Naive B cell (primary cell): ENCODE data around the gene ACACA. TPM values are rescaled to one million over a fixed set of nuclear protein-coding genes. Genes with fewer than 3 reads are reported as not detected.
"Not testable (repeated sequence)": the region's sequence is repeated elsewhere in the genome, so short reads cannot be mapped to it uniquely, and the experiment has no call there.

Experiments used
- ATAC-seq, 2 donors: fragments of 150-1000 bp; cut with Tn5 transposase; 2 replicates each; pipeline ENCODE4 v1.10.0; 2021; ENCODE audit warnings: low read depth in 2 of 2, mild to moderate bottlenecking in 2 of 2, moderate library complexity in 2 of 2
- DNase-seq: peaks from one replicate; pipeline ENCODE4 v3.0.0; 2022
- H3K27ac Mint-ChIP-seq, 6 donors: one replicate each; pipeline ENCODE4 v1.8.0; 2020 to 2022; ENCODE audit warnings: mild to moderate bottlenecking in 6 of 6, mixed read lengths in 6 of 6, moderate library complexity in 5 of 6, inconsistent platforms in 2 of 6
- H3K27me3 Mint-ChIP-seq, 3 donors: one replicate each; pipeline ENCODE4 v1.8.0; 2021 to 2022; ENCODE audit warnings: mixed read lengths in 3 of 3, mild to moderate bottlenecking in 1 of 3
- H3K36me3 Mint-ChIP-seq, 2 donors: one replicate each; pipeline ENCODE4 v1.8.0; 2020 to 2022; ENCODE audit warnings: mixed read lengths in 2 of 2, inconsistent platforms in 1 of 2, mild to moderate bottlenecking in 1 of 2
- H3K4me1 Mint-ChIP-seq, 3 donors: one replicate each; pipeline ENCODE4 v1.8.0; 2020 to 2022; ENCODE audit warnings: mixed read lengths in 3 of 3, inconsistent platforms in 1 of 3, mild to moderate bottlenecking in 1 of 3, moderate library complexity in 1 of 3
- H3K4me3 Mint-ChIP-seq, 8 donors: one replicate each; pipeline ENCODE4 v1.8.0; 2020 to 2022; ENCODE audit warnings: mild to moderate bottlenecking in 8 of 8, mixed read lengths in 8 of 8, moderate library complexity in 8 of 8, inconsistent platforms in 2 of 8
- H3K9me3 Mint-ChIP-seq, 7 donors: one replicate each; pipeline ENCODE4 v1.8.0; 2020 to 2022; ENCODE audit warnings: mixed read lengths in 7 of 7, mild to moderate bottlenecking in 5 of 7, inconsistent platforms in 2 of 7, moderate library complexity in 1 of 7
- polyA plus RNA-seq, 6 donors: library from polyadenylated mRNA; unstranded; fragments of 300-500 nt; fragmentation: Illumina TruSeq; gene quantifications; one replicate each; pipeline ENCODE4 v1.2.3, GENCODE V29; 2021; ENCODE audit warnings: low read depth in 6 of 6

Gene ACACA
- 10 to 100 TPM in 2 of 6 donors, 1 to 10 TPM in 4; 4.7 to 12.7 (median 7.7) TPM for polyA plus RNA-seq

DNA sequence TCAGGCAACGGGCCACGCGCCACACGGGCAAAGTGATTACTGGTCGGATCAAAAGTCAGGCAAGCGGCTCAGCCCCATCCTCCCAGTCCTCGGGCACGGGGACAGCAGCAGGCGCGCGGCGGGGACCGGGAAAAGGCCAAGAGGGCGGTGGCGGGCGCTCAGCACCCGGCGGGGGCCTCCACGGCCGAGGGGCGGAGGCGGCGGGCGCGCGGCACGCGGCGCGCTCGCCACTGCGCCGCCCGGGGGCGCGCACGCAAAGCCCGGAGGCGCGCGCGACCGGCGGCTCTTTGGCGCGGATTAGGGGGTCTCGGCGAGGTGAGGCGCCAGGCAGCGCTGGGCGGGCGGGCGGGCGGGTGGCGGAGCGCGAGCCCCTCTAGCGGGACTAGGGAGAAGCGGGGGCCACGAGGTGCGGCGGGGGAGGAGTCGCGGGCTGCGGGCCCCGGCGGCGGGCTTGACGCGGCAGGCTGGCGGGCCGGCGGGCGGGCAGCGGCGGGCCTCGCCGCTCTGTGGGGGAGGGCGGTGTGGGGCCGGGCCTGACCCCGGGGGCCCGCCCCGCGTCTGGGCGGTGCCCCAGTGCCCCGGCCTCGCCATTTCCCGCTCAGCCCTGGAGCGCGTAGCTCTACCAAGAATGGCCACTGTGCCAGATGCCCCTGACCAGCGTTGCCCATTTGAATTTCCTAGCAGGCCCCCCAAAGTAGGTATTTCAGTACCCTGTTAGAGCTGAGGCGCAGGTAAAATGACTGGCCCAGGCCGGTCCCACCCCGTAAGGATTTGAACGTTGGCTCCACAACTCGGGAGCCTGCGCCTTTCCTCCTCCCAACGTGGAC, at the start of gene ACACA, which contains the start of gene TADA2A:
Gene ACACA (minus strand): TSS at position 202 of the 827 bp plus-strand sequence. CDS start 537 bp downstream, outside the sequence.
Gene TADA2A (plus strand): TSS at position 252 of the 827 bp plus-strand sequence. CDS start 4,480 bp downstream, outside the sequence.
- peak within 1 kb of the TSS; percentile 93 to 97 (median 97) for H3K4me3 Mint-ChIP-seq
- ATAC-seq (peak; percentile 88 to 92), DNase-seq (peak; percentile 73)
- H3K4me1 Mint-ChIP-seq = peaks cover 16 to 59% (median 18%) of the 10 kb centered on the region in 3 donors
- H3K9me3 Mint-ChIP-seq = peaks cover 0 to 2% (median 0%) of the 10 kb centered on the region in 7 donors
- peak within 1 kb of the TSS; percentile 88 to 96 (median 92) for H3K27ac Mint-ChIP-seq
- H3K36me3 Mint-ChIP-seq = no peaks in the 10 kb centered on the region
- no peaks in the 10 kb centered on the region for H3K27me3 Mint-ChIP-seq

DNA sequence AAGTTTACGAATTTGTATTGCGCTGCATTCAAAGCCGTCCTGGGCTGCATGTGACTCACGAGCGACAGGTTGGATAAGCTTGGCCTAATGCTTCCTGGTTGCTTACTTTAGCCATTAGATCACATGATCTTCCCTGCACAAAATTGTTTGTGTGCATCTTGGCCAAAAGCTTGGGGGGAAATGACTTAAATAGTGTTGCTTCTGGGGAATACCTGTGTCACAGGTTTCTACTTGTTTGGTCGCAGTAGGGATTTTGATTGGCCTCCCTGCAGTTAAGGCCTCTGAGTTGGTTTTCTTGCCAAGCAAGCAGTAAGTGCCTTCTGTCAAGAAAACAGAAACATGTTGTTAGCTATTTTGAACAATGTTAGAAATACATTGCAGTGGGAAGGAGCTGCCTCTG, 43.5 kb upstream of the ACACA start:
- H3K27me3 Mint-ChIP-seq = no peaks in the 10 kb centered on the region
- no peak for DNase-seq
- peaks cover 9% of the 10 kb centered on the region in 2 donors for H3K36me3 Mint-ChIP-seq
- no peaks in the 10 kb centered on the region for H3K9me3 Mint-ChIP-seq
- H3K27ac Mint-ChIP-seq = peak overlapping the region in 1 of 6 donors; percentile 44
- no peak for ATAC-seq
- no peak overlapping the region for H3K4me3 Mint-ChIP-seq
- H3K4me1 Mint-ChIP-seq = peaks cover 0 to 5% (median 0%) of the 10 kb centered on the region in 3 donors

DNA sequence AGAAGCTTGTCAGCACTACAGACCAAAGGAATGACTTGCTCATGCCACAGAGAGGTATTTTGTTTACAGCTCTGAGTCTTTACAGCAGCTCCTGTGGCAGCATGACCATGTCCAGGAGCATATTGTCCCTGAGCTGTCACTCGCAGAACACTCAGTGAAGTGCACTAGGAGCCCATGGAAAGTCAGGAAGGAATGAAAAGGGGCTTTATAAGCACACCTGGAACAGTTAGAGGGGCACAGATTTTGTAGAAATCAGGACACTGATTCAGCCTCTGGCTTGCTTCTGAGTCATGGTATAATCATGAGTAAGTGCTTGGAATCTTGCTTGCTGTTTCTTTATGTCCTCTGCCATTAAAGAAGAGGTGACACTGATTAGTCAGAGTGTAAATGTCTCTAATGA, 41.0 kb upstream of the ACACA start:
- no peak overlapping the region for H3K27ac Mint-ChIP-seq

DNA sequence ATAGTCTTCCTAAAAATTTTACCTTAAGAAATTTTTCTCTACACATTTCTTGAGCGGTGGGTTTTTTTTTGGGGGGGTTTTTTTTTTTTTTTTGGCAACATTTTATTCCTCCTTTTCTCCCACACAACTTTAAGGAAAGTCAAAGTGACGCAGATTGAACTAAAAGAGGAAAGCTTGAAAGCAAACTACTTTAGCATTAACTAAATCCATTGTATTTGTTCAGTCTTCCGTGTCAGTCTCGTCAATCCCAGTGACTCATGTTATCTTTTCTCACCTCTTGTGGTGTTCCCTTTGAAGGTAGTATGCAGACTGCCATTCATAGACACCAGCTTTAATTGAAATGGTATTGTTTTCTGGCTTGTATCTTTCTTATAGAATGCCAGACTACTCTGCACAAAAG, 39.4 kb upstream of the ACACA start:
- H3K36me3 Mint-ChIP-seq = peaks cover 0 to 5% of the 10 kb centered on the region in 2 donors
- ATAC-seq (no peak), DNase-seq (no peak)
- no peaks in the 10 kb centered on the region for H3K9me3 Mint-ChIP-seq
- no peak overlapping the region for H3K27ac Mint-ChIP-seq
- H3K4me3 Mint-ChIP-seq = no peak overlapping the region
- H3K27me3 Mint-ChIP-seq = no peaks in the 10 kb centered on the region
- peaks cover 0 to 12% (median 9%) of the 10 kb centered on the region in 3 donors for H3K4me1 Mint-ChIP-seq

More for the DNA sequence above, 41.0 kb upstream of the ACACA start:
- ATAC-seq (no peak), DNase-seq (no peak)
- Mint-ChIP-seq H3K9me3 (no peaks in the 10 kb centered on the region), H3K4me1 (peaks cover 0 to 5% (median 0%) of the 10 kb centered on the region in 3 donors), H3K4me3 (no peak overlapping the region), H3K27me3 (no peaks in the 10 kb centered on the region), H3K36me3 (peaks cover 6 to 10% of the 10 kb centered on the region in 2 donors)

DNA sequence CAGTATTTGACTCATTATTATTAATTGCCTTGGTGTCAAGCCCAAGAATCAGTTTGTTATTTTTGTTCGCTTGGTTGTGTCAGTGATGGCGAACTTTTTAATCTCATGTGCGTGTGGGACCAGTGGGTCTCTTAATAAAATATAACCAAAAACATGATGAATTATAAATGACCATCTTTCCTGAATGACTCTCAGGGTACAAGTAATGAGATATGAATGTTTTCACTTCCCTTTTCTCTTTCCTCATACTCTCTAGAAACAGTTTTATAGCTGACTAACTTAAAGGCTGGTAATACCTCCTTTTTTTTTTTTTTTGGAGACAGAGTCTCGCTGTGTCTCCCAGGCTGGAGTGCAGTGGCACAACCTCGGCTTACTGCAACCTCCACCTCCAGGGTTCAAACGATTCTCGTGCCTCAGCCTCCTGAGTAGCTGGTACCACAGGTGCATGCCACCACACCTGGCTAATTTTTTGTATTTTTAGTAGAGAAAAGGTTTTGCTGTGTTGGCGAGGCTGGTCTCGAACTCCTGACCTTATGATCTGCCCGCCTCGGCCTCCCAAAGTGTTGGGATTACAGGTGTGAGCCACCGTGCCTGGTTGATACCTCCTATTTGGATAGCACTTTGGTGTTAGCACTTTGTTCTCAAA, 34.9 kb upstream of the ACACA start:
- H3K4me1 Mint-ChIP-seq, H3K27me3 Mint-ChIP-seq, H3K9me3 Mint-ChIP-seq, H3K4me3 Mint-ChIP-seq: not testable (repeated sequence)
- ATAC-seq (peak; percentile 76), DNase-seq (peak; percentile 10)
- peak overlapping the region in 2 of 6 donors; percentile 56 to 77 for H3K27ac Mint-ChIP-seq
- H3K36me3 Mint-ChIP-seq = peaks cover 0 to 11% of the 10 kb centered on the region in 2 donors

DNA sequence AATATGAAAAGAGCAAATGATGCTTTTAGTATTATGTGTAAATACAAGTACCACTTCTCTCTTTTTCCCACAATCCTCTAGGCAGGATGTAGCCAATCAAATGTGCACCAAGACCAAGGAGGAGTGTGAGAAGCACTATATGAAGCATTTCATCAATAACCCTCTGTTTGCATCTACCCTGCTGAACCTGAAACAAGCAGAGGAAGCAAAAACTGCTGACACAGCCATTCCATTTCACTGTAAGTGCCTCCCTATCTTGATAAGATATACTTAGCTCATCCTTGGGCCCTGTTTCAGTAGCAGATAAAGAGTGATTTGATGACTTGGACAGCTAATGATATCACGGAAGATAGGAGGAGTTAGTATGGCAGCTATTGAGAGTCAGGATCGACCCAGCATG, 33.8 kb upstream of the ACACA start:
- no peak for ATAC-seq
- H3K4me1 Mint-ChIP-seq = peaks cover 0 to 9% (median 8%) of the 10 kb centered on the region in 3 donors

DNA sequence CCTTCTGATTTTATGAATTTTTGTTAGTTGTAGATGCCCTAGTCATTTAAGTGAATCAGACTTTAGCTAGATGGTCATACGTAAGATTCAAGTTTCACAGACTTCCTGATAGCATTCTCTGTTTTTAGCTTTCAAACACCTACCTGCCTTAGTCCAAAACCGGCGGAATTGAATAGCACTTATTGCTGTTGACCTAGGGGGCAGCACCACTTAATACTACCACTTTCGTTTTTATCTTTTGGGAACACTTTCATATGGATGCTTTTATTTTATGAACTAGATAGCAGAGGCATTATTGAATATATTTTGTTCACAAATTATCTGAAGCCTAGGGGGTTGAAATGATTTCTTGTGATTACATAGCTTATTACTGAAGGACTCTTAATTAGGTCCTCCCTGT, 31.5 kb upstream of the ACACA start:
- H3K27ac Mint-ChIP-seq = no peak overlapping the region
- H3K27me3 Mint-ChIP-seq = no peaks in the 10 kb centered on the region
- peaks cover 0 to 6% of the 10 kb centered on the region in 2 donors for H3K36me3 Mint-ChIP-seq
- peaks cover 0 to 9% (median 8%) of the 10 kb centered on the region in 3 donors for H3K4me1 Mint-ChIP-seq
- no peaks in the 10 kb centered on the region for H3K9me3 Mint-ChIP-seq
- no peak for ATAC-seq
- H3K4me3 Mint-ChIP-seq = no peak overlapping the region
- DNase-seq = no peak

More for the DNA sequence above, 33.8 kb upstream of the ACACA start:
- peak overlapping the region in 1 of 6 donors; percentile 22 for H3K27ac Mint-ChIP-seq
- H3K27me3 Mint-ChIP-seq = no peaks in the 10 kb centered on the region
- H3K9me3 Mint-ChIP-seq = no peaks in the 10 kb centered on the region
- peaks cover 0 to 11% of the 10 kb centered on the region in 2 donors for H3K36me3 Mint-ChIP-seq
- no peak for DNase-seq
- H3K4me3 Mint-ChIP-seq = no peak overlapping the region

DNA sequence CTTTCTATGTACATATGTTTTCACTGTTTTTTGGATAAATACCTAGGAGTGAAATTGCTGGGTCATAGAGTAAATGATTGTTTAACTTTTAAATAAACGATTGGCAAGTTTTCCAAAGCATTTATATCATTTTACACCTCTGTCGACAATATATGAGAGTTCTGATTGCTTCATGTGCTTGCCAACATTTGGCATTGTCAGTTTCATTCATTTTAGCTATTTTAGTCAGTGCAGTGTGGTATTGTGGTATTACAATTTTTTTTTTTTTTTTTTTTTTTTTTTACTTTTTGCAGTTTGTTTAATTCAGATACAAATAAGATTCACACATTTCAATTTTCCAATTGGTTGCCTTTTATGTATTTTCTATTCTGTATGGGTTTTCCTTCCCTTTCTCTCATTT, 26.0 kb upstream of the ACACA start:
- Mint-ChIP-seq H3K4me1 (no peaks in the 10 kb centered on the region), H3K9me3 (no peaks in the 10 kb centered on the region), H3K27ac (no peak overlapping the region), H3K36me3 (peaks cover 0 to 7% of the 10 kb centered on the region in 2 donors), H3K4me3 (no peak overlapping the region), H3K27me3 (no peaks in the 10 kb centered on the region)
- ATAC-seq (no peak), DNase-seq (no peak)

DNA sequence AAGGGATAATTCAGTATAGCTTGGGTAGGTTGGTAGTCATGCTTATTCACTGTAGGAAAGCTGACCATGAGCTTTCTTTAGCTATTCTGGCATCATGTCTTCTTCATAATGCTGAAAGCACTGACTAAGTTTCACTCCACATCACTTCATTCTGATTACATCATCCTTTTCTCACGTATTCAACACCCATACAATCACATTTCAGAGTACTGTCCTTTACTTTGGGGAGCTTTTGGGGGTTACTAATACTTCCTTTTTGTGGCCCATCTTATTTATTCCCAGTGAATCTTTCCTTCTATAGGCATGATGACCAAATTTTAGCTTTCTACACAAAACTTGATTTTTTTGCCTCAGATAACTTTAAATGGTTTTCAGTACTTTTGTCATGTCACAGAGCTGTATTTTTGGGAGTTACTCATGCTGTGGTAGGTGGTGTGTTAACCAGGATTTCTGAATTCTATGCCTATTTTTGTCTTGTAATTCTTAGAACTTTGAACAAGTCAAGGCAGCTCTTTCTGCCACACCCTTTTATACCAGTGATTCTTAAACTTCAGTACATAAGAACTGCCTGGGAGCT, 23.5 kb upstream of the ACACA start:
- Mint-ChIP-seq H3K4me1 (no peaks in the 10 kb centered on the region), H3K4me3 (no peak overlapping the region), H3K27ac (no peak overlapping the region), H3K36me3 (peaks cover 0 to 12% of the 10 kb centered on the region in 2 donors), H3K27me3 (no peaks in the 10 kb centered on the region), H3K9me3 (no peaks in the 10 kb centered on the region)
- DNase-seq (no peak), ATAC-seq (no peak)

DNA sequence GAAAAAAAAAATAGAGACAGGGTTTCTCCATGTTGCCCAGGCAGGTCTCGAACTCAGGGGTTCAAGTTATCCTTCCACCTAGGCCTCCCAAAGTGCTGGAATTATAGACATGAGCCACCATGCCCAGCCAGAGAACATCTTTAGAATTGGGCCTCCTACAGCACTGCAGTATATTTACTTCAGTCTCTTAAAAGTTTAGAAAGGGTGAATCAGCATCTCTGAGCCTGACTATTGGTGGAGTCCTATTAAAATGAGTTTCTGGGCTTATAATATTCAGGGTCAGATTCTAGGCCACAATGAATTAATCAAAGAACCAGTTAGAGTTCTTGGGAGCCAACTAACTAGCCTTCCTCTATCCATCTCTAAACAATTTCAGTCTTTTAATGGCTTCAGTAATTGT, 22.8 kb upstream of the ACACA start:
- H3K36me3 Mint-ChIP-seq = peaks cover 0 to 12% of the 10 kb centered on the region in 2 donors
- no peak overlapping the region for H3K27ac Mint-ChIP-seq
- ATAC-seq = no peak

DNA sequence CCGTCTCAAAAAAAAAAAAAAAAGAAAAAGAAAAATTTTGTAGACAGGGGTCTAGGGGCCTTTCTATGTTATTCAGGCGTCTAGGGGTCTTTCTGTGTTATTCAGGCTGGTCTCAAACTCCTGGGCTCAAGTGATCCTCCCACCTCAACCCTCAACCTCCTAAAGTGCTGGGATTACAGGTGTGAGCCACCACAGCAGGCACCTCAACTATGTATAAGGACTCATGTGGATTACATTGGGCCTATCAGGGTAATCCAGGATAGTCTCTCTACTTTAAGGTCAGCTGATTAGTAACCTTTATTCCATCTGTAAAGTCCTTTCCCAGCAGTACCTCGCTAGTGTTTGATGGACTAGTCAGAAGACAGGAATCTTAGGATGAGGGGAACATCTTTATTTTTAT, 22.4 kb upstream of the ACACA start:
- H3K9me3 Mint-ChIP-seq = no peaks in the 10 kb centered on the region
- H3K4me3 Mint-ChIP-seq = no peak overlapping the region
- H3K27me3 Mint-ChIP-seq = no peaks in the 10 kb centered on the region
- DNase-seq (no peak), ATAC-seq (no peak)
- H3K27ac Mint-ChIP-seq = no peak overlapping the region
- peaks cover 0 to 12% of the 10 kb centered on the region in 2 donors for H3K36me3 Mint-ChIP-seq
- no peaks in the 10 kb centered on the region for H3K4me1 Mint-ChIP-seq

More for the DNA sequence above, 22.8 kb upstream of the ACACA start:
- H3K9me3 Mint-ChIP-seq = no peaks in the 10 kb centered on the region
- DNase-seq = no peak
- H3K4me1 Mint-ChIP-seq = no peaks in the 10 kb centered on the region
- H3K4me3 Mint-ChIP-seq = no peak overlapping the region
- no peaks in the 10 kb centered on the region for H3K27me3 Mint-ChIP-seq

DNA sequence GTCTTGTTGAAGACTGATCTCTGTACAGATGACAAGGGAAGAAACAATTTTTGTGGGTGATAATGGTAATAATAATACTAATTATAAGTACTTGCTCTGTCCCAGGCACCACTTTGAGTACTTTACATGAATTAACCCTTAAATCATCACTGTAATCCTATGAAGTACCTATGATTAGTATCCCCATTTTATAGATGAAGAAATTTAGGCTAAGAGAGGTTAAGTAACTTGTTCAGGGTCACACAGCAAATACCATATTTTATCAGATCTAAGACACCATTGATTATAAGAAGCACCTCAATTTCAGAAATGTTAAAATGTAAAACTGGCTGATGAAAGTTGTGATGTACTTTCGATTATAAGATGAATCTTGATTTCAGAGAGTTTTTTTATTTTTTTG, 18.6 kb upstream of the ACACA start:
- Mint-ChIP-seq H3K9me3 (no peaks in the 10 kb centered on the region), H3K27ac (peak overlapping the region in 1 of 6 donors; percentile 42)
- no peak for ATAC-seq

DNA sequence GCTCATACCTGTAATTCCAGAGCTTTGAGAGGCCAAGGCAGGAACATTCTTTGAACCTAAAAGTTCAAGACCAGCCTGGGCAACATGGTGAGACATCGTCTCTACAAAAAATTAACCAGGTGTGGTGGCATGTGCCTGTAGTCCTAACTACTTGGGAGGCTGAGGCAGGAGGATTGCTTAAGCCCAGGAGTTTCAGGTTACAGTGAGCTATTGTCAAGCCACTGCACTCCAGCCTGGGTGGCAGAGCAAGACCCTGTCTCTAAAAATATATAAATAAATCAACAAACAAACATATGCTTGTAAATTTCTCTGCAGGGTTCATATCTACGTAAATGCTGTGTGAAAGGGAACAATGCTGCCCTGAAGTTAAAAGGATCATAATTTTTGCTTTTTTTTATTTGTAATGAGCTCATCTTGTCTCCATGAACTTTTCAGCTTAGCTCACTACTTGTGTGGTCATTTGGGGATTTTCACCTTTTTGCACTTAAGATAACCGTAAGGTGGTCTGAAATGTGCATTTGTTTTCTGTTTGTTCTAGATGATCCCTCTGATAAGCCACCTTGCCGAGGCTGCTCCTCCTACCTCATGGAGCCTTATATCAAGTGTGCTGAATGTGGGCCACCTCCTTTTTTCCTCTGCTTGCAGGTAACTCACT, 16.5 kb upstream of the ACACA start:
- Mint-ChIP-seq H3K4me3 (no peak overlapping the region), H3K4me1 (no peaks in the 10 kb centered on the region)

More for the DNA sequence above, 18.6 kb upstream of the ACACA start:
- Mint-ChIP-seq H3K27me3 (no peaks in the 10 kb centered on the region), H3K36me3 (peaks cover 0 to 20% of the 10 kb centered on the region in 2 donors), H3K4me3 (no peak overlapping the region), H3K4me1 (no peaks in the 10 kb centered on the region)
- DNase-seq = no peak

More for the DNA sequence above, 16.5 kb upstream of the ACACA start:
- ATAC-seq (no peak), DNase-seq (no peak)
- Mint-ChIP-seq H3K36me3 (peaks cover 0 to 15% of the 10 kb centered on the region in 2 donors), H3K9me3 (no peaks in the 10 kb centered on the region), H3K27ac (peak overlapping the region in 1 of 6 donors; percentile 29), H3K27me3 (no peaks in the 10 kb centered on the region)
